Gastrocnemius medialis (tissue), 4 donors: ENCODE data around the gene SMARCB1.

ENCODE experiments used
- CTCF ChIP-seq, 5 experiments: fragments of 450-650 bp in 3 of 5; fragments of 200-600 bp in 2 of 5; sonication (generic) in 2 of 5; IDR thresholded peaks in 4 of 5; conservative IDR thresholded peaks in 1 of 5; 1 replicate in 4 of 5; 2 replicates in 1 of 5; pipeline ENCODE4 v1.5.1; 2016 to 2019; ENCODE audit warnings: antibody characterized with exemption in 5 of 5, mild to moderate bottlenecking in 3 of 5, moderate library complexity in 3 of 5
- POLR2A ChIP-seq, 2 donors: fragments of 450-650 bp; IDR thresholded peaks; one replicate each; pipeline ENCODE4 v1.6.1; 2017; ENCODE audit warnings: antibody characterized with exemption in 2 of 2, mild to moderate bottlenecking in 2 of 2, moderate library complexity in 2 of 2

DNA sequence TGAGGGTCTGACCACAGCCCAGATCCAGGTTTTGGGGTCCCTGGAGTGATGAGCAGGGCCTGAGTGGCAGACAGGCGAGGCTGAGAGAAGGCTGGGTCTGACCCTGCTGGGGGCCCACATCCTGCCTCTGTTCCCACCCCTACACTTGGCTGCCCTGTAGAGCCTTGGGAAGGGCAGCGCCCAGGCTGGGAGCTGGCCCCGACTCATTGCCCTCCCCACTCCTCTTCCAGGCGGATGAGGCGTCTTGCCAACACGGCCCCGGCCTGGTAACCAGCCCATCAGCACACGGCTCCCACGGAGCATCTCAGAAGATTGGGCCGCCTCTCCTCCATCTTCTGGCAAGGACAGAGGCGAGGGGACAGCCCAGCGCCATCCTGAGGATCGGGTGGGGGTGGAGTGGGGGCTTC lies 47.1 kb downstream of the SMARCB1 start:
- TF ChIP-seq POLR2A (IDR thresholded peaks at IDR 0.05) (no peak), CTCF (IDR thresholded peaks at IDR 0.05 in 4 of 5, conservative IDR thresholded peaks at IDR 0.05 in 1 of 5) (no peak)
